GM10266 (cell line): ENCODE results near the gene SHMT2.

ENCODE experiments used
- DNase-seq: peaks from one replicate; pipeline ENCODE4 v3.0.0; 2012; ENCODE audit errors: extremely low spot score
- CTCF ChIP-seq: IDR thresholded peaks from 2 replicates; pipeline ENCODE4 v1.5.1; 2012; ENCODE audit warnings: mild to moderate bottlenecking, low read depth; ENCODE audit not compliant: control insufficient read depth, insufficient read depth; ENCODE audit errors: missing control alignments

SHMT2 gene

GRCh38 chr12:57239587-57240065 is 10.1 kb downstream of the SHMT2 start:
- DNase-seq = peak; percentile 14
- no peak for TF ChIP-seq CTCF

GRCh38 chr12:57240066-57240921 is 10.8 kb downstream of the SHMT2 start:
- no peak for TF ChIP-seq CTCF
- peak; percentile 43 for DNase-seq

- peak; percentile 41 for DNase-seq
- no peak for TF ChIP-seq CTCF
Observed at GRCh38 chr12:57240926-57241401, 11.5 kb downstream of the SHMT2 start.

- DNase-seq = peak; percentile 20
Observed at GRCh38 chr12:57241402-57242310, 12.1 kb downstream of the SHMT2 start.

GRCh38 chr12:57242329-57242690 is 12.8 kb downstream of the SHMT2 start:
- TF ChIP-seq CTCF = no peak
- no peak for DNase-seq

More at GRCh38 chr12:57241402-57242310, 12.1 kb downstream of the SHMT2 start:
- TF ChIP-seq CTCF = no peak

GRCh38 chr12:57242691-57243454 is 13.4 kb downstream of the SHMT2 start:
- TF ChIP-seq CTCF = peak; percentile 74

More at GRCh38 chr12:57242691-57243454, 13.4 kb downstream of the SHMT2 start:
- peak; percentile 64 for DNase-seq
